HCT116 (cell line): ENCODE results near the gene CCDC127. TPM values are rescaled to one million over a fixed set of nuclear protein-coding genes. Genes with fewer than 3 reads are reported as not detected.

Source experiments
- ATAC-seq: fragments of 200-7000 bp; cut with Tn5 transposase; 2 replicates; pipeline ENCODE4 v1.9.1; 2020; ENCODE audit warnings: mild to moderate bottlenecking, moderate library complexity
- BruUV-seq: library from RNA; stranded (reverse); fragments of 400-500 nt; replicated peaks from 2 replicates; lab custom pipeline; 2021; lab: Mats Ljungman, UMichigan
- CTCF ChIA-PET: fragments of 300-600 bp; sonication (Branson Sonifier 250); formaldehyde crosslinking; loops from one replicate; lab custom pipeline; 2021; ENCODE audit warnings: antibody characterized with exemption; lab: Charles Lee
- POLR2A ChIA-PET: fragments of 300-600, 350-600 bp; sonication (Branson Sonifier 250); formaldehyde crosslinking; loops from one replicate; lab custom pipeline; 2021; ENCODE audit warnings: antibody characterized with exemption; lab: Charles Lee
- RAD21 ChIA-PET, 2 experiments: fragments of 300-600 bp; sonication (Branson Sonifier 250); formaldehyde crosslinking; loops; one replicate each; lab custom pipeline; 2023; ENCODE audit warnings: low total read pairs in 2 of 2; ENCODE audit not compliant: uncharacterized antibody in 2 of 2, unreplicated experiment in 2 of 2, low non-redundant PET in 1 of 2; lab: Charles Lee
- DNase-seq: peaks from one replicate; pipeline ENCODE4 v3.0.0-alpha.2; 2010; ENCODE audit warnings: low read depth, low spot score
- H2AFZ ChIP-seq: fragments of 200-600 bp; shearing (Covaris generic), sonication (generic); 2 replicates; pipeline ENCODE4 v1.6.1; 2017; ENCODE audit warnings: low read depth, mixed run types, mixed read lengths, antibody characterized with exemption, low read length; ENCODE audit not compliant: poor library complexity, severe bottlenecking
- H3K27ac ChIP-seq: 2 replicates; pipeline ENCODE4 v1.5.1; 2012; ENCODE audit warnings: low read depth, low read length
- H3K27me3 ChIP-seq: fragments of 200-600 bp; sonication (generic); 2 replicates; pipeline ENCODE4 v1.6.1; 2016; ENCODE audit warnings: mixed run types, low read length, mixed read lengths; ENCODE audit not compliant: insufficient read depth
- H3K36me3 ChIP-seq, 2 experiments: fragments of 200-500 bp in 1 of 2; fragments of 200-600 bp in 1 of 2; sonication (Bioruptor generic) in 1 of 2; sonication (generic) in 1 of 2; 2 replicates each; pipeline versions ENCODE4 v1.5.1 to v1.6.1; 2014 to 2016; ENCODE audit warnings: low read length in 2 of 2, inconsistent platforms in 1 of 2, mixed read lengths in 1 of 2, mixed run types in 1 of 2; ENCODE audit not compliant: insufficient read depth in 2 of 2, control insufficient read depth in 1 of 2
- H3K4me1 ChIP-seq, 2 experiments: fragments of 200-600 bp in 1 of 2; sonication (generic) in 1 of 2; 2 replicates each; pipeline versions ENCODE4 v1.5.1 to v1.6.1; 2012 to 2017; ENCODE audit warnings: low read length in 2 of 2, inconsistent platforms in 1 of 2, mild to moderate bottlenecking in 1 of 2, mixed read lengths in 1 of 2, mixed run types in 1 of 2, moderate library complexity in 1 of 2; ENCODE audit not compliant: insufficient read depth in 2 of 2, control insufficient read depth in 1 of 2
- H3K4me2 ChIP-seq: fragments of 200-600 bp; sonication (generic); 2 replicates; pipeline ENCODE4 v1.6.1; 2017; ENCODE audit warnings: mixed run types, low read length, mixed read lengths
- H3K4me3 ChIP-seq, 2 experiments: fragments of 200-600 bp in 1 of 2; sonication (generic) in 1 of 2; replicated peaks in 1 of 2; 2 replicates each; pipeline ENCODE4 v1.5.1; 2011 to 2016; ENCODE audit warnings: low read length in 2 of 2, control low read depth in 1 of 2, low read depth in 1 of 2, mild to moderate bottlenecking in 1 of 2, mixed read lengths in 1 of 2, mixed run types in 1 of 2
- H3K79me2 ChIP-seq: fragments of 200-600 bp; sonication (generic); 2 replicates; pipeline ENCODE4 v1.6.1; 2017; ENCODE audit warnings: mild to moderate bottlenecking, mixed run types, low read length, moderate library complexity, mixed read lengths; ENCODE audit not compliant: insufficient read depth
- H3K9ac ChIP-seq: fragments of 200-600 bp; sonication (generic); 2 replicates; pipeline ENCODE4 v1.6.1; 2016; ENCODE audit warnings: low read length, mixed read lengths
- H3K9me2 ChIP-seq: fragments of 200-600 bp; sonication (generic), shearing (Covaris generic); 2 replicates; pipeline ENCODE4 v1.6.1; 2017; ENCODE audit warnings: mixed run types, mild to moderate bottlenecking, moderate library complexity; ENCODE audit not compliant: insufficient read depth
- H3K9me3 ChIP-seq, 2 experiments: fragments of 200-500 bp in 1 of 2; fragments of 200-600 bp in 1 of 2; sonication (Bioruptor generic) in 1 of 2; sonication (generic) in 1 of 2; 2 replicates each; pipeline ENCODE4 v1.6.1; 2014 to 2017; ENCODE audit warnings: low read length in 2 of 2, mixed read lengths in 2 of 2, inconsistent platforms in 1 of 2, low read depth in 1 of 2, mild to moderate bottlenecking in 1 of 2, mixed run types in 1 of 2, moderate library complexity in 1 of 2; ENCODE audit not compliant: control insufficient read depth in 1 of 2, insufficient read depth in 1 of 2
- H4K20me1 ChIP-seq: fragments of 200-600 bp; sonication (generic), shearing (Covaris generic); 2 replicates; pipeline ENCODE4 v1.6.1; 2017; ENCODE audit warnings: mixed run types, mild to moderate bottlenecking, moderate library complexity; ENCODE audit not compliant: insufficient read depth
- CBX3 ChIP-seq: IDR thresholded peaks from 2 replicates; pipeline ENCODE4 v1.6.1; 2012; ENCODE audit warnings: low read depth
- EGR1 ChIP-seq: IDR thresholded peaks from 2 replicates; pipeline ENCODE4 v1.6.1; 2012; ENCODE audit warnings: low read depth
- ELF1 ChIP-seq: IDR thresholded peaks from 2 replicates; pipeline ENCODE4 v1.6.1; 2012; ENCODE audit warnings: low read depth, borderline replicate concordance
- EZH2phosphoT487 ChIP-seq: fragments of 200-600 bp; IDR thresholded peaks from 2 replicates; pipeline ENCODE4 v1.6.1; 2018; ENCODE audit warnings: antibody characterized with exemption, borderline replicate concordance
- JUND ChIP-seq: IDR thresholded peaks from 2 replicates; pipeline ENCODE4 v1.6.1; 2012
- POLR2A ChIP-seq: IDR thresholded peaks from 2 replicates; pipeline ENCODE4 v1.7.0; 2011; ENCODE audit warnings: borderline replicate concordance; ENCODE audit not compliant: insufficient read depth, insufficient read length; ENCODE audit errors: extremely low read depth
- POLR2AphosphoS5 ChIP-seq: IDR thresholded peaks from 2 replicates; pipeline ENCODE4 v1.6.1; 2011; ENCODE audit warnings: mild to moderate bottlenecking, low read depth, low read length, moderate library complexity
- RAD21 ChIP-seq: IDR thresholded peaks from 2 replicates; pipeline ENCODE4 v1.6.1; 2012; ENCODE audit warnings: low read depth, mild to moderate bottlenecking
- SIN3A ChIP-seq: IDR thresholded peaks from 2 replicates; pipeline ENCODE4 v1.6.1; 2012; ENCODE audit warnings: low read depth
- SP1 ChIP-seq: IDR thresholded peaks from 2 replicates; pipeline ENCODE4 v1.6.1; 2012; ENCODE audit warnings: low read depth
- SRF ChIP-seq: IDR thresholded peaks from 2 replicates; pipeline ENCODE4 v1.6.1; 2012; ENCODE audit warnings: low read depth
- TCF7L2 ChIP-seq: IDR thresholded peaks from 2 replicates; pipeline ENCODE4 v1.7.0; 2011; ENCODE audit warnings: borderline replicate concordance, inconsistent platforms; ENCODE audit not compliant: insufficient read depth, insufficient read length; ENCODE audit errors: extremely low read depth
- ZFX ChIP-seq: fragments of 450-650 bp; IDR thresholded peaks from 2 replicates; pipeline ENCODE4 v1.6.1; 2017
- ZNF274 ChIP-seq: fragments of 200-500 bp; sonication (Bioruptor generic); IDR thresholded peaks from 2 replicates; pipeline ENCODE4 v1.6.1; 2014; ENCODE audit warnings: mild to moderate bottlenecking, low read depth, low read length, inconsistent platforms
- intact Hi-C: fragments of 100-400 bp; cut with micrococcal nuclease; formaldehyde crosslinking; loops from 2 replicates; pipeline ENCODE4 v1.10.0; 2022
- total RNA-seq: library from RNA; stranded (reverse); gene quantifications from one replicate; pipeline ENCODE4 v1.2.1, GENCODE V29; 2021; ENCODE audit not compliant: unreplicated experiment
- TF ChIP-seq, protein P1 (sequence below): IDR thresholded peaks from 2 replicates; pipeline ENCODE4 v1.6.1; 2012
- TF ChIP-seq, protein P2 (sequence below): IDR thresholded peaks from 2 replicates; pipeline ENCODE4 v1.6.1; 2012; ENCODE audit warnings: low read depth
- TF ChIP-seq, protein P3 (sequence below): IDR thresholded peaks from 2 replicates; pipeline ENCODE4 v1.6.1; 2012
- TF ChIP-seq, protein P4 (sequence below): IDR thresholded peaks from 2 replicates; pipeline ENCODE4 v1.6.1; 2011; ENCODE audit warnings: mild to moderate bottlenecking, low read length, moderate library complexity; ENCODE audit not compliant: insufficient replicate concordance; ENCODE audit errors: extremely low read depth
- TF ChIP-seq, protein P5 (sequence below), 3 experiments: fragments of 200-600 bp in 1 of 3; sonication (generic) in 1 of 3; IDR thresholded peaks in 2 of 3; conservative IDR thresholded peaks in 1 of 3; 2 replicates each; pipeline ENCODE4 v1.5.1; 2012 to 2017; ENCODE audit warnings: low read depth in 2 of 3, low read length in 2 of 3, antibody characterized with exemption in 1 of 3, borderline replicate concordance in 1 of 3, control low read depth in 1 of 3, mild to moderate bottlenecking in 1 of 3, mixed read lengths in 1 of 3, mixed run types in 1 of 3, moderate library complexity in 1 of 3; ENCODE audit not compliant: insufficient read depth in 1 of 3

The CCDC127 gene
- total RNA-seq, 1 experiment from 2014 or later, result 5.1 TPM

DNA sequence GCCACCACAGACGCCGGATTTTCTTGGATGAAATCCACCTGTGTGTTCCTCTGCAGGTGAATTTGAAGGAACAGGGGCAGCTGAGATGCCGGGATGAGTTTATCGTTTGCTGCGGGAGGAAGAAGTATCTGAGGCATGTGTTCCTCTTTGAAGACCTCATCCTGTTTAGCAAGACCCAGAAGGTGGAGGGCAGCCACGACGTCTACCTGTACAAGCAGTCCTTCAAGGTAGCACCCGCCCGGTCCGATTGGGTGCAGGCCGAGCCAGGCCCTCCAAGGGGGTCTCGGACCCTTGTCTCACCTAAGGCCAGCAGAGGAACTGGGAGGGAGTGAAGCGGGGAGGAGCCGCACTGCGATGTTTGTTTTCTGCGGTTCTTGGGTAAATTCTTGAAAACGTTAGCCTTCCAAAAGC, 45.1 kb downstream of the CCDC127 start:
- ChIA-PET RAD21 (no interaction called here), CTCF (no interaction called here), POLR2A (no interaction called here)
- H3K4me2 ChIP-seq, result no peak overlapping the region
- peaks cover 0 to 6% of the 10 kb centered on the region in 2 experiments; a peak in 2 of 4 replicates for H3K4me1 ChIP-seq
- H3K9me2 ChIP-seq, result no peaks in the 10 kb centered on the region
- no peaks in the 10 kb centered on the region for H3K79me2 ChIP-seq
- H3K27ac ChIP-seq, result no peak overlapping the region
- H3K9ac ChIP-seq, result no peak overlapping the region
- H3K4me3 ChIP-seq, result no peak overlapping the region
- no peaks in the 10 kb centered on the region for H3K27me3 ChIP-seq
- H3K9me3 ChIP-seq, result no peaks in the 10 kb centered on the region
- DNase-seq (no peak), ATAC-seq (no peak)
- H4K20me1 ChIP-seq, result no peaks in the 10 kb centered on the region
- H3K36me3 ChIP-seq, result no peaks in the 10 kb centered on the region
- BruUV-seq, result no TSS peak
- TF ChIP-seq, protein P1, sequence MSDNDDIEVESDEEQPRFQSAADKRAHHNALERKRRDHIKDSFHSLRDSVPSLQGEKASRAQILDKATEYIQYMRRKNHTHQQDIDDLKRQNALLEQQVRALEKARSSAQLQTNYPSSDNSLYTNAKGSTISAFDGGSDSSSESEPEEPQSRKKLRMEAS, result no peak
- TF ChIP-seq SRF (no peak), EZH2phosphoT487 (no peak), RAD21 (no peak), SP1 (no peak), ELF1 (no peak), POLR2A (no peak), ZNF274 (no peak), SIN3A (no peak), TCF7L2 (no peak), CBX3 (no peak), EGR1 (no peak), ZFX (no peak), POLR2AphosphoS5 (no peak), JUND (no peak)
- TF ChIP-seq, protein P2, sequence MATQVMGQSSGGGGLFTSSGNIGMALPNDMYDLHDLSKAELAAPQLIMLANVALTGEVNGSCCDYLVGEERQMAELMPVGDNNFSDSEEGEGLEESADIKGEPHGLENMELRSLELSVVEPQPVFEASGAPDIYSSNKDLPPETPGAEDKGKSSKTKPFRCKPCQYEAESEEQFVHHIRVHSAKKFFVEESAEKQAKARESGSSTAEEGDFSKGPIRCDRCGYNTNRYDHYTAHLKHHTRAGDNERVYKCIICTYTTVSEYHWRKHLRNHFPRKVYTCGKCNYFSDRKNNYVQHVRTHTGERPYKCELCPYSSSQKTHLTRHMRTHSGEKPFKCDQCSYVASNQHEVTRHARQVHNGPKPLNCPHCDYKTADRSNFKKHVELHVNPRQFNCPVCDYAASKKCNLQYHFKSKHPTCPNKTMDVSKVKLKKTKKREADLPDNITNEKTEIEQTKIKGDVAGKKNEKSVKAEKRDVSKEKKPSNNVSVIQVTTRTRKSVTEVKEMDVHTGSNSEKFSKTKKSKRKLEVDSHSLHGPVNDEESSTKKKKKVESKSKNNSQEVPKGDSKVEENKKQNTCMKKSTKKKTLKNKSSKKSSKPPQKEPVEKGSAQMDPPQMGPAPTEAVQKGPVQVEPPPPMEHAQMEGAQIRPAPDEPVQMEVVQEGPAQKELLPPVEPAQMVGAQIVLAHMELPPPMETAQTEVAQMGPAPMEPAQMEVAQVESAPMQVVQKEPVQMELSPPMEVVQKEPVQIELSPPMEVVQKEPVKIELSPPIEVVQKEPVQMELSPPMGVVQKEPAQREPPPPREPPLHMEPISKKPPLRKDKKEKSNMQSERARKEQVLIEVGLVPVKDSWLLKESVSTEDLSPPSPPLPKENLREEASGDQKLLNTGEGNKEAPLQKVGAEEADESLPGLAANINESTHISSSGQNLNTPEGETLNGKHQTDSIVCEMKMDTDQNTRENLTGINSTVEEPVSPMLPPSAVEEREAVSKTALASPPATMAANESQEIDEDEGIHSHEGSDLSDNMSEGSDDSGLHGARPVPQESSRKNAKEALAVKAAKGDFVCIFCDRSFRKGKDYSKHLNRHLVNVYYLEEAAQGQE, result no peak
- TF ChIP-seq, protein P3, sequence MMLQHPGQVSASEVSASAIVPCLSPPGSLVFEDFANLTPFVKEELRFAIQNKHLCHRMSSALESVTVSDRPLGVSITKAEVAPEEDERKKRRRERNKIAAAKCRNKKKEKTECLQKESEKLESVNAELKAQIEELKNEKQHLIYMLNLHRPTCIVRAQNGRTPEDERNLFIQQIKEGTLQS, result no peak
- TF ChIP-seq, protein P4, sequence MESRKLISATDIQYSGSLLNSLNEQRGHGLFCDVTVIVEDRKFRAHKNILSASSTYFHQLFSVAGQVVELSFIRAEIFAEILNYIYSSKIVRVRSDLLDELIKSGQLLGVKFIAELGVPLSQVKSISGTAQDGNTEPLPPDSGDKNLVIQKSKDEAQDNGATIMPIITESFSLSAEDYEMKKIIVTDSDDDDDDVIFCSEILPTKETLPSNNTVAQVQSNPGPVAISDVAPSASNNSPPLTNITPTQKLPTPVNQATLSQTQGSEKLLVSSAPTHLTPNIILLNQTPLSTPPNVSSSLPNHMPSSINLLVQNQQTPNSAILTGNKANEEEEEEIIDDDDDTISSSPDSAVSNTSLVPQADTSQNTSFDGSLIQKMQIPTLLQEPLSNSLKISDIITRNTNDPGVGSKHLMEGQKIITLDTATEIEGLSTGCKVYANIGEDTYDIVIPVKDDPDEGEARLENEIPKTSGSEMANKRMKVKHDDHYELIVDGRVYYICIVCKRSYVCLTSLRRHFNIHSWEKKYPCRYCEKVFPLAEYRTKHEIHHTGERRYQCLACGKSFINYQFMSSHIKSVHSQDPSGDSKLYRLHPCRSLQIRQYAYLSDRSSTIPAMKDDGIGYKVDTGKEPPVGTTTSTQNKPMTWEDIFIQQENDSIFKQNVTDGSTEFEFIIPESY, result no peak
- TF ChIP-seq, protein P5, sequence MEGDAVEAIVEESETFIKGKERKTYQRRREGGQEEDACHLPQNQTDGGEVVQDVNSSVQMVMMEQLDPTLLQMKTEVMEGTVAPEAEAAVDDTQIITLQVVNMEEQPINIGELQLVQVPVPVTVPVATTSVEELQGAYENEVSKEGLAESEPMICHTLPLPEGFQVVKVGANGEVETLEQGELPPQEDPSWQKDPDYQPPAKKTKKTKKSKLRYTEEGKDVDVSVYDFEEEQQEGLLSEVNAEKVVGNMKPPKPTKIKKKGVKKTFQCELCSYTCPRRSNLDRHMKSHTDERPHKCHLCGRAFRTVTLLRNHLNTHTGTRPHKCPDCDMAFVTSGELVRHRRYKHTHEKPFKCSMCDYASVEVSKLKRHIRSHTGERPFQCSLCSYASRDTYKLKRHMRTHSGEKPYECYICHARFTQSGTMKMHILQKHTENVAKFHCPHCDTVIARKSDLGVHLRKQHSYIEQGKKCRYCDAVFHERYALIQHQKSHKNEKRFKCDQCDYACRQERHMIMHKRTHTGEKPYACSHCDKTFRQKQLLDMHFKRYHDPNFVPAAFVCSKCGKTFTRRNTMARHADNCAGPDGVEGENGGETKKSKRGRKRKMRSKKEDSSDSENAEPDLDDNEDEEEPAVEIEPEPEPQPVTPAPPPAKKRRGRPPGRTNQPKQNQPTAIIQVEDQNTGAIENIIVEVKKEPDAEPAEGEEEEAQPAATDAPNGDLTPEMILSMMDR (IDR thresholded peaks at IDR 0.05 in 2 of 3, conservative IDR thresholded peaks at IDR 0.05 in 1 of 3; ENCODE audit: borderline replicate concordance in 1 of 3, insufficient read depth in 1 of 3, low read depth in 2 of 3, low read length in 2 of 3), result no peak
- intact Hi-C loops, result no loop called here
- H2AFZ ChIP-seq, result no peak overlapping the region
